K562 (cell line): ENCODE results near the gene FAF2. TPM values are rescaled to one million over a fixed set of nuclear protein-coding genes. Genes with fewer than 3 reads are reported as not detected.

Experiments used
- ATF3 ChIP-seq, 2 experiments: fragments of 450-650 bp in 1 of 2; sonication (generic) in 1 of 2; formaldehyde crosslinking in 1 of 2; IDR thresholded peaks in 1 of 2; conservative IDR thresholded peaks in 1 of 2; 2 replicates each; pipeline versions ENCODE4 v1.6.1 to v1.8.1; 2016 to 2023; ENCODE audit warnings: mild to moderate bottlenecking in 2 of 2, moderate library complexity in 2 of 2, inconsistent platforms in 1 of 2, missing genetic modification reagents in 1 of 2
- C11orf30 ChIP-seq: fragments of 450-650 bp; IDR thresholded peaks from 2 replicates; pipeline ENCODE4 v1.6.1; 2016; ENCODE audit warnings: low read depth, mild to moderate bottlenecking
- CGGBP1 ChIP-seq: fragments of 250-450 bp; sonication (Bioruptor Pico); IDR thresholded peaks from 2 replicates; pipeline ENCODE4 v1.9.0; 2021; ENCODE audit warnings: mild to moderate bottlenecking
- CREM ChIP-seq: IDR thresholded peaks from 2 replicates; pipeline ENCODE4 v1.6.1; 2014; ENCODE audit warnings: antibody characterized with exemption, low read depth
- KLF10 ChIP-seq: fragments of 250-450 bp; sonication (Bioruptor Pico); IDR thresholded peaks from 2 replicates; pipeline ENCODE4 v1.6.1; 2021; ENCODE audit warnings: matching md5 sums
- MYC ChIP-seq, 2 experiments: fragments of 250-450 bp in 1 of 2; sonication (Bioruptor Pico) in 1 of 2; IDR thresholded peaks; 2 replicates each; pipeline versions ENCODE4 v1.5.1 to v1.6.1; 2012 to 2021; ENCODE audit warnings: low read depth in 2 of 2, borderline replicate concordance in 1 of 2, improper control_type of control experiment in 1 of 2, low read length in 1 of 2, mild to moderate bottlenecking in 1 of 2, moderate library complexity in 1 of 2
- NCOA6 ChIP-seq: fragments of 450-650 bp; IDR thresholded peaks from 2 replicates; pipeline ENCODE4 v1.6.1; 2017; ENCODE audit warnings: mild to moderate bottlenecking
- NR2F6 ChIP-seq: fragments of 450-650 bp; formaldehyde crosslinking; IDR thresholded peaks from 2 replicates; pipeline ENCODE4 v1.4.0; 2020; ENCODE audit warnings: mild to moderate bottlenecking
- PBX2 ChIP-seq, 2 experiments: IDR thresholded peaks in 1 of 2; conservative IDR thresholded peaks in 1 of 2; 2 replicates each; pipeline ENCODE4 v1.6.1; 2016; ENCODE audit warnings: low read depth in 2 of 2, mild to moderate bottlenecking in 1 of 2, missing compliant biosample characterization in 1 of 2, missing genetic modification characterization in 1 of 2, moderate library complexity in 1 of 2
- SIRT6 ChIP-seq: IDR thresholded peaks from one replicate; pipeline ENCODE4 v1.6.1; 2012; ENCODE audit warnings: low read depth, mild to moderate bottlenecking, control low read depth, inconsistent platforms, low read length, moderate library complexity
- SMAD1 ChIP-seq: fragments of 150-350 bp; IDR thresholded peaks from 2 replicates; pipeline ENCODE4 v1.6.1; 2014; ENCODE audit warnings: low read length, low read depth; ENCODE audit not compliant: partially characterized antibody
- SREBF2 ChIP-seq: sonication (generic); formaldehyde crosslinking; IDR thresholded peaks from 2 replicates; pipeline ENCODE4 v1.4.0; 2020; ENCODE audit warnings: mild to moderate bottlenecking, missing genetic modification reagents
- TAF9B ChIP-seq: fragments of 450-650 bp; IDR thresholded peaks from 2 replicates; pipeline ENCODE4 v1.6.1; 2018; ENCODE audit warnings: mild to moderate bottlenecking; ENCODE audit not compliant: partially characterized antibody
- THRB ChIP-seq: fragments of 450-650 bp; formaldehyde crosslinking; conservative IDR thresholded peaks from 2 replicates; pipeline ENCODE4 v1.4.0; 2022; ENCODE audit warnings: mild to moderate bottlenecking, missing genetic modification characterization
- ZBTB2 ChIP-seq: fragments of 450-650 bp; IDR thresholded peaks from 2 replicates; pipeline ENCODE4 v1.6.1; 2016; ENCODE audit warnings: antibody characterized with exemption
- ZFP1 ChIP-seq: fragments of 450-650 bp; formaldehyde crosslinking; IDR thresholded peaks from 2 replicates; pipeline ENCODE4 v1.4.0; 2020; ENCODE audit warnings: mild to moderate bottlenecking, mixed read lengths
- ZKSCAN3 ChIP-seq: fragments of 250-450 bp; sonication (Bioruptor Pico); IDR thresholded peaks from 2 replicates; pipeline ENCODE4 v1.4.0; 2020
- ZNF449 ChIP-seq: fragments of 250-450 bp; sonication (Bioruptor Pico); IDR thresholded peaks from 2 replicates; pipeline ENCODE4 v1.8.0; 2022; ENCODE audit warnings: moderate library complexity, mild to moderate bottlenecking, inconsistent platforms
- ZNF766 ChIP-seq: fragments of 200-800 bp; sonication (Bioruptor generic); conservative IDR thresholded peaks from 2 replicates; pipeline ENCODE4 v1.6.1; 2016; ENCODE audit warnings: missing genetic modification characterization, missing compliant biosample characterization
- polyA plus RNA-seq, 8 experiments: library from polyadenylated mRNA; depleted of rRNA in 4 of 8; stranded (reverse) in 5 of 8; unstranded in 3 of 8; fragments of >200 nt; fragmentation: Nextera tagmentation in 2 of 8; fragmentation: Illumina TruSeq in 1 of 8; extraction: Ambion mirVana in 2 of 8; extraction: Trizol in 1 of 8; gene quantifications; 2 replicates each; pipeline versions ENCODE4 v1.2.1 to v1.2.3, GENCODE V29; 2011 to 2014; ENCODE audit warnings: inconsistent platforms in 1 of 8, missing spikeins in 1 of 8
- total RNA-seq, 7 experiments: library from RNA; depleted of rRNA in 6 of 7; stranded (reverse); fragments of >200 nt in 6 of 7; fragmentation: Illumina TruSeq in 2 of 7; extraction: Trizol in 2 of 7; gene quantifications; 2 replicates each; pipeline versions ENCODE4 v1.2.1 to v1.2.3, GENCODE V29; 2011 to 2021; ENCODE audit warnings: low replicate concordance in 1 of 7

FAF2 gene
- total and polyA plus RNA-seq, 9 of the 15 experiments (the other 6 are each of a cell fraction or from before 2014, with no cell fraction given), result 25.0 to 44.6 (median 36.1) TPM

GRCh38 chr5:176447978-176448608, at the start of gene FAF2 (continued):
- no peak for TF ChIP-seq ZNF766 (CRISPR knock-in tag)
- TF ChIP-seq SMAD1, result no peak
- no peak for TF ChIP-seq SREBF2 (CRISPR knock-in tag)
- no peak for TF ChIP-seq SIRT6
- TF ChIP-seq ZBTB2, result peak; percentile 22; the same call in 1 of the 2 replicates
- TF ChIP-seq CREM, result peak; percentile 94
- TF ChIP-seq CGGBP1, result no peak
- peak; percentile 45; the same call in 1 of the 2 replicates for TF ChIP-seq MYC (IDR thresholded peaks at IDR 0.05; ENCODE audit: low read depth, low read length)
- no peak for TF ChIP-seq MYC (CRISPR knock-in tag; IDR thresholded peaks at IDR 0.05; ENCODE audit: borderline replicate concordance, low read depth)
- peak; percentile 88 for TF ChIP-seq C11orf30
- TF ChIP-seq PBX2 (CRISPR knock-in tag; IDR thresholded peaks at IDR 0.05; ENCODE audit: low read depth), result no peak
- TF ChIP-seq PBX2 (tag; conservative IDR thresholded peaks at IDR 0.05; ENCODE audit: low read depth), result no peak
- no peak for TF ChIP-seq THRB
- TF ChIP-seq ATF3 (IDR thresholded peaks at IDR 0.05), result peak; percentile 62
- TF ChIP-seq ATF3 (CRISPR knock-in tag; conservative IDR thresholded peaks at IDR 0.05), result no peak
- no peak for TF ChIP-seq ZFP1
- TF ChIP-seq ZKSCAN3, result no peak
- no peak for TF ChIP-seq ZNF449 (CRISPR knock-in tag)
- no peak for TF ChIP-seq KLF10 (CRISPR knock-in tag)
- TF ChIP-seq NR2F6 (CRISPR knock-in tag), result no peak
- TF ChIP-seq TAF9B, result peak; percentile 94
- no peak for TF ChIP-seq NCOA6
